Nephron (organoid): Measurements from ENCODE around the gene CCL21.

ENCODE experiments used
- H3K27ac Mint-ChIP-seq, 3 experiments: 2 replicates each; pipeline ENCODE4 v1.8.0; 2020; ENCODE audit warnings: mixed read lengths in 3 of 3, mild to moderate bottlenecking in 2 of 3, moderate library complexity in 1 of 3
- H3K27me3 Mint-ChIP-seq: 2 replicates; pipeline ENCODE4 v1.8.0; 2021; ENCODE audit warnings: low read depth, mild to moderate bottlenecking, moderate library complexity, mixed read lengths
- H3K36me3 Mint-ChIP-seq: 2 replicates; pipeline ENCODE4 v1.8.0; 2020; ENCODE audit warnings: low read depth, mixed read lengths
- H3K4me1 Mint-ChIP-seq: 2 replicates; pipeline ENCODE4 v1.8.0; 2020; ENCODE audit warnings: mixed read lengths
- H3K4me3 Mint-ChIP-seq, 3 experiments: 2 replicates each; pipeline ENCODE4 v1.8.0; 2020; ENCODE audit warnings: mild to moderate bottlenecking in 3 of 3, mixed read lengths in 3 of 3, moderate library complexity in 2 of 3
- H3K9me3 Mint-ChIP-seq: 2 replicates; pipeline ENCODE4 v1.8.0; 2020; ENCODE audit warnings: mixed read lengths
- CTCF ChIP-seq, 3 experiments: fragments of 200-600 bp; sonication (generic); IDR thresholded peaks; one replicate each; pipeline ENCODE4 v1.5.0; 2021; ENCODE audit warnings: antibody characterized with exemption in 3 of 3; ENCODE audit not compliant: unreplicated experiment in 3 of 3

The CCL21 gene

GRCh38 chr9:34701023-34701768, 8.7 kb downstream of the CCL21 start:
- peaks cover 7% of the 10 kb centered on the region for H3K4me1 Mint-ChIP-seq
- H3K36me3 Mint-ChIP-seq: no peaks in the 10 kb centered on the region
- H3K27ac Mint-ChIP-seq: no peak overlapping the region
- H3K27me3 Mint-ChIP-seq: peaks cover 30% of the 10 kb centered on the region
- peak; percentile 91 to 95 (median 94) for TF ChIP-seq CTCF (IDR thresholded peaks at IDR 0.05; ENCODE audit: unreplicated experiment in 3 of 3)
- H3K4me3 Mint-ChIP-seq: peak overlapping the region; percentile 62 to 75 (median 71)
- no peaks in the 10 kb centered on the region for H3K9me3 Mint-ChIP-seq

- Mint-ChIP-seq H3K4me1 (no peaks in the 10 kb centered on the region), H3K9me3 (no peaks in the 10 kb centered on the region), H3K27me3 (peaks cover 13% of the 10 kb centered on the region), H3K27ac (no peak overlapping the region), H3K36me3 (peaks cover 4% of the 10 kb centered on the region), H3K4me3 (no peak overlapping the region)
- TF ChIP-seq CTCF (IDR thresholded peaks at IDR 0.05; ENCODE audit: unreplicated experiment in 3 of 3): no peak
These were observed 15.1 kb downstream of the CCL21 start for GRCh38 chr9:34694811-34695210.

- no peak for TF ChIP-seq CTCF (IDR thresholded peaks at IDR 0.05; ENCODE audit: unreplicated experiment in 3 of 3)
- Mint-ChIP-seq H3K27ac (no peak overlapping the region), H3K4me3 (no peak overlapping the region), H3K4me1 (no peaks in the 10 kb centered on the region), H3K36me3 (peaks cover 4% of the 10 kb centered on the region), H3K27me3 (peaks cover 4% of the 10 kb centered on the region), H3K9me3 (no peaks in the 10 kb centered on the region)
These were observed 16.4 kb downstream of the CCL21 start for GRCh38 chr9:34693560-34693959.

- no peaks in the 10 kb centered on the region for H3K4me1 Mint-ChIP-seq
- no peaks in the 10 kb centered on the region for H3K9me3 Mint-ChIP-seq
- peaks cover 4% of the 10 kb centered on the region for H3K36me3 Mint-ChIP-seq
- TF ChIP-seq CTCF (IDR thresholded peaks at IDR 0.05; ENCODE audit: unreplicated experiment in 3 of 3): no peak
- H3K4me3 Mint-ChIP-seq: no peak overlapping the region
- H3K27ac Mint-ChIP-seq: no peak overlapping the region
- H3K27me3 Mint-ChIP-seq: peaks cover 3% of the 10 kb centered on the region
These were observed 18.0 kb downstream of the CCL21 start for GRCh38 chr9:34691936-34692315.

GRCh38 chr9:34690983-34691935, 18.7 kb downstream of the CCL21 start, which contains the start of gene CCL19:
CCL19 (minus strand) TSS chr9:34691276; CDS start chr9:34691139, 137 bp downstream.
- H3K27ac Mint-ChIP-seq: no peak within 1 kb of the TSS
- H3K4me1 Mint-ChIP-seq: no peaks in the 10 kb centered on the region
- peaks cover 4% of the 10 kb centered on the region for H3K36me3 Mint-ChIP-seq
- no peak for TF ChIP-seq CTCF (IDR thresholded peaks at IDR 0.05; ENCODE audit: unreplicated experiment in 3 of 3)
- H3K9me3 Mint-ChIP-seq: no peaks in the 10 kb centered on the region
- no peak within 1 kb of the TSS for H3K4me3 Mint-ChIP-seq
- peaks cover 3% of the 10 kb centered on the region for H3K27me3 Mint-ChIP-seq
